GM12891 (cell line): ENCODE data around the gene ANXA7.

ENCODE experiments used
- POLR2A ChIP-seq: IDR thresholded peaks from 2 replicates; pipeline ENCODE4 v1.6.1; 2011; ENCODE audit warnings: low read depth, low read length, control low read depth
- POLR2AphosphoS5 ChIP-seq: IDR thresholded peaks from 2 replicates; pipeline ENCODE4 v1.6.1; 2011; ENCODE audit warnings: low read depth, low read length, control low read depth
- SPI1 ChIP-seq: IDR thresholded peaks from 2 replicates; pipeline ENCODE4 v1.6.1; 2011; ENCODE audit warnings: low read depth, low read length, control low read depth
- TAF1 ChIP-seq: IDR thresholded peaks from 2 replicates; pipeline ENCODE4 v1.6.1; 2011; ENCODE audit warnings: low read depth, low read length, control low read depth

- TF ChIP-seq POLR2A = no peak
- no peak for TF ChIP-seq POLR2AphosphoS5
- TF ChIP-seq TAF1 = no peak
- no peak for TF ChIP-seq SPI1
These were observed 25.9 kb upstream of the ANXA7 start for GRCh38 chr10:73439605-73440312.
